ENCODE measurements around the gene SKI.

The SKI gene

DNA sequence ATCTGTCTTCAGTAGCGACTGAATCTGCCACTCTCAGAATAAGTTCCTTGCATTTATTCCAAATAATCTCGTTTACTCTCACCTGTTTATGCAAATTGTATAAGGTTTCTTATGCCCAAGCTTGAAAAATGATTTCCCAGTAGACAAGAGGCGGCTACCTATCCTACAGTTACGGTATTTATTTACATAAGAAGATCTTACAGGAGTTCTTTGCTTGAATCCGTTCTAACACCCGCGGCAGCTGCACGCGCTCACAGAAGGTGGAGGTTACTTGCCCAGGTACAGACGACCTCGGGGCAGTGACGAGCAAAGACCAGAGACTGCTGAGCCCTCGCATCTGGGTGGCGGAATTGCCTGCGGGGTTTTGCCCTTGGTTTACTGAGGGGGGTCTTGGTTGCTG, 79.9 kb downstream of the SKI start:
- TF ChIP-seq, protein P1, sequence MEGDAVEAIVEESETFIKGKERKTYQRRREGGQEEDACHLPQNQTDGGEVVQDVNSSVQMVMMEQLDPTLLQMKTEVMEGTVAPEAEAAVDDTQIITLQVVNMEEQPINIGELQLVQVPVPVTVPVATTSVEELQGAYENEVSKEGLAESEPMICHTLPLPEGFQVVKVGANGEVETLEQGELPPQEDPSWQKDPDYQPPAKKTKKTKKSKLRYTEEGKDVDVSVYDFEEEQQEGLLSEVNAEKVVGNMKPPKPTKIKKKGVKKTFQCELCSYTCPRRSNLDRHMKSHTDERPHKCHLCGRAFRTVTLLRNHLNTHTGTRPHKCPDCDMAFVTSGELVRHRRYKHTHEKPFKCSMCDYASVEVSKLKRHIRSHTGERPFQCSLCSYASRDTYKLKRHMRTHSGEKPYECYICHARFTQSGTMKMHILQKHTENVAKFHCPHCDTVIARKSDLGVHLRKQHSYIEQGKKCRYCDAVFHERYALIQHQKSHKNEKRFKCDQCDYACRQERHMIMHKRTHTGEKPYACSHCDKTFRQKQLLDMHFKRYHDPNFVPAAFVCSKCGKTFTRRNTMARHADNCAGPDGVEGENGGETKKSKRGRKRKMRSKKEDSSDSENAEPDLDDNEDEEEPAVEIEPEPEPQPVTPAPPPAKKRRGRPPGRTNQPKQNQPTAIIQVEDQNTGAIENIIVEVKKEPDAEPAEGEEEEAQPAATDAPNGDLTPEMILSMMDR (IDR thresholded peaks at IDR 0.05; ENCODE audit: low read length): no peak
- TF ChIP-seq EZH2phosphoT487 (IDR thresholded peaks at IDR 0.05; ENCODE audit: low read length) (no peak), EZH2 (optimal IDR thresholded peaks at IDR 0.05; ENCODE audit: low read depth, low read length) (no peak)
- Histone ChIP-seq H3K9me2 (replicated peaks; ENCODE audit: insufficient read depth, low read length) (no peaks in the 10 kb centered on the region), H3K4me3 (ENCODE audit: low read length) (no peak overlapping the region), H3K9me3 (replicated peaks; ENCODE audit: insufficient read depth, low read length) (no peaks in the 10 kb centered on the region), H3K4me2 (ENCODE audit: low read depth, low read length) (no peak overlapping the region), H3F3A (ENCODE audit: insufficient read depth, low read length) (no peaks in the 10 kb centered on the region), H4K20me1 (ENCODE audit: insufficient read depth, low read length) (no peaks in the 10 kb centered on the region), H3K4me1 (ENCODE audit: low read length) (no peaks in the 10 kb centered on the region), H3K27ac (ENCODE audit: low read length) (no peak overlapping the region), H3K36me3 (replicated peaks; ENCODE audit: insufficient read depth, low read length) (no peaks in the 10 kb centered on the region), H3K27me3 (replicated peaks; ENCODE audit: insufficient read depth, low read length) (no peaks in the 10 kb centered on the region), H3K79me2 (ENCODE audit: low read length) (no peaks in the 10 kb centered on the region), H3K9ac (ENCODE audit: low read length) (no peak overlapping the region), H2AFZ (ENCODE audit: low read length) (no peak overlapping the region)
- DNase-seq: no peak

DNA sequence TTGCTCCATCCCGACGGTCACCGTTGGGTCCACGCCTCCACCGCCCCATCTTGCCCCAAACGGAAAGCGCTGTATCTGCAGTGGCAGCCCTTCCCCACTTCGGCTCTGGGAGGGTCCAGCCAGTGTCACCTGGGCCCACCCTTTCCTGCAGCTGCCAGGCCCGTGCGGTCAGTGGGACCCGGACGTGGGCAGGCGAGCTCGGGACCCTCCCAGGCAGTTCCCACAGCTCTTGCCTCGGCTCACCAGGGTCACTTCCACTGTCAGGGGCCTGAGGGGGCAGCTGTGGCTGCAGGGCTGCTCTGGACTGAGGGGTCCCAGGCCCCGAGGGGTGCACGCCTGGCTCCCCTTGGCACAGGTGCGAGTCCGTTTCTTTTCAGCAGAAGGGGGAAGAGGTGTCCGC, 80.7 kb downstream of the SKI start:
- H3K27me3 ChIP-seq (replicated peaks; ENCODE audit: insufficient read depth, low read length): no peaks in the 10 kb centered on the region; the same call in 1 of the 2 replicates
- DNase-seq: no peak

DNA sequence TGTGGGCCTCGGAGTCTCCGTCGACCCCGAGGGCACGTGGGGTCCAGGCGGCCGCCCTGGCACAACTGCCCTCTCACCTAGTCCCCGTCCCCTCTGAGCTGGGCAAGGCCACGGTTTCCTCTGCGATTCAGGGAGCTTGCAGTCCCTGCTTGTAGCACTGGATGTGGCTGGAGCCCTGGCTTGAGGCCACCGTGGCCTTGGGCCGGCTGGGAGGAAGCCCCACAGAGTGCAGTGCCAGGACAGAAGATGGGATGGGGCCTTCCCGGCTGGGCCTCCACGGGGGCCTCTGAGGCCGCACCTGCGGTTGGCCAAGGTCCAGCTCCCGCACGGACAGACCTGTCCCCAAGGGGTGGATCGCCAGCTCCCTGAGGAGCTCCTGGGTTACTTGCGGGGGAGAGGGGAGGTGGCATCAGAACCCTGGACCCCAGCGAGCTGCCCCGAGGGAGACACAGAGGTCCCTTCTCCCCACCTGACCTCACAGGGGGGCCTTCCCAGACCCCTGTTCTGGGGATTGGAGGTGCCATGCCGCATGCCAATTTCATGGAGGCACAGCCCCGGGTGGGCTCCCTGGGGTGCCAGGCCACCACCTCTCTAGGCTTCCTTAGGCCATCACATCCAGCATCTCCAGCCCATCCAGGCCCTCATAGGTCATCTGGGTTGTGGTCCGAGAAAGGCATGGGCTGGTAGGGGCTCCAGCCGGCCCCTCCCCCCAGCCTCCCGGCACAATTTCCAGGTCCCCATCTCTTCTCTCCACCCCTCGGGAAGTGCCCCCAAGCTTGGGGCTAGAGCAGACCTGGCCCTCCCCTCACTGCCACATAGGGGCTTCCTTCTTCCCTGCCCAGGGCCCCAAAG, 82.4 kb downstream of the SKI start:
- Histone ChIP-seq H3K4me3 (ENCODE audit: low read length) (no peak overlapping the region), H3K36me3 (replicated peaks; ENCODE audit: insufficient read depth, low read length) (no peaks in the 10 kb centered on the region), H3K27ac (ENCODE audit: low read length) (no peak overlapping the region), H3K4me2 (ENCODE audit: low read depth, low read length) (no peak overlapping the region), H3K9me2 (replicated peaks; ENCODE audit: insufficient read depth, low read length) (no peaks in the 10 kb centered on the region), H3K9ac (ENCODE audit: low read length) (no peak overlapping the region), H3F3A (ENCODE audit: insufficient read depth, low read length) (no peaks in the 10 kb centered on the region), H4K20me1 (ENCODE audit: insufficient read depth, low read length) (no peaks in the 10 kb centered on the region), H2AFZ (ENCODE audit: low read length) (no peak overlapping the region), H3K79me2 (ENCODE audit: low read length) (no peaks in the 10 kb centered on the region), H3K27me3 (replicated peaks; ENCODE audit: insufficient read depth, low read length) (peaks cover 10% of the 10 kb centered on the region), H3K9me3 (replicated peaks; ENCODE audit: insufficient read depth, low read length) (no peaks in the 10 kb centered on the region), H3K4me1 (ENCODE audit: low read length) (no peaks in the 10 kb centered on the region)
- DNase-seq: no peak
- TF ChIP-seq EZH2phosphoT487 (IDR thresholded peaks at IDR 0.05; ENCODE audit: low read length) (no peak), EZH2 (optimal IDR thresholded peaks at IDR 0.05; ENCODE audit: low read depth, low read length) (no peak)
- TF ChIP-seq, protein P1 (IDR thresholded peaks at IDR 0.05; ENCODE audit: low read length): no peak

More for the DNA sequence above, 80.7 kb downstream of the SKI start:
- TF ChIP-seq EZH2phosphoT487 (IDR thresholded peaks at IDR 0.05; ENCODE audit: low read length) (no peak), EZH2 (optimal IDR thresholded peaks at IDR 0.05; ENCODE audit: low read depth, low read length) (no peak)
- TF ChIP-seq, protein P1 (IDR thresholded peaks at IDR 0.05; ENCODE audit: low read length): no peak
- Histone ChIP-seq H3K36me3 (replicated peaks; ENCODE audit: insufficient read depth, low read length) (no peaks in the 10 kb centered on the region), H3K4me3 (ENCODE audit: low read length) (no peak overlapping the region), H2AFZ (ENCODE audit: low read length) (no peak overlapping the region), H3K27ac (ENCODE audit: low read length) (no peak overlapping the region), H3F3A (ENCODE audit: insufficient read depth, low read length) (no peaks in the 10 kb centered on the region), H3K4me2 (ENCODE audit: low read depth, low read length) (no peak overlapping the region), H3K9me2 (replicated peaks; ENCODE audit: insufficient read depth, low read length) (no peaks in the 10 kb centered on the region), H3K9me3 (replicated peaks; ENCODE audit: insufficient read depth, low read length) (no peaks in the 10 kb centered on the region), H3K79me2 (ENCODE audit: low read length) (no peaks in the 10 kb centered on the region), H3K4me1 (ENCODE audit: low read length) (no peaks in the 10 kb centered on the region), H3K9ac (ENCODE audit: low read length) (no peak overlapping the region), H4K20me1 (ENCODE audit: insufficient read depth, low read length) (no peaks in the 10 kb centered on the region)

Measured in MM.1S (cell line).